SJCRH30 (cell line): Measurements from ENCODE around the gene MYO7B. TPM values are rescaled to one million over a fixed set of nuclear protein-coding genes. Genes with fewer than 3 reads are reported as not detected.

Experiments
- DNase-seq, 2 experiments: peaks; one replicate each; pipeline ENCODE4 v3.0.0-alpha.2; 2015 to 2020
- H3K27ac ChIP-seq: fragments of 250-450 bp; sonication (Bioruptor Pico); 2 replicates; pipeline ENCODE4 v1.5.1; 2020; ENCODE audit warnings: mild to moderate bottlenecking, moderate library complexity
- H3K27me3 ChIP-seq: fragments of 250-450 bp; sonication (Bioruptor Pico); 2 replicates; pipeline ENCODE4 v1.5.1; 2020; ENCODE audit warnings: mild to moderate bottlenecking, moderate library complexity
- H3K36me3 ChIP-seq: fragments of 250-450 bp; sonication (Bioruptor Pico); 2 replicates; pipeline ENCODE4 v1.5.1; 2020; ENCODE audit warnings: mild to moderate bottlenecking, moderate library complexity
- H3K4me1 ChIP-seq: fragments of 250-450 bp; sonication (Bioruptor Pico); 2 replicates; pipeline ENCODE4 v1.5.1; 2020; ENCODE audit warnings: mild to moderate bottlenecking, moderate library complexity
- H3K4me3 ChIP-seq: fragments of 250-450 bp; sonication (Bioruptor Pico); 2 replicates; pipeline ENCODE4 v1.5.1; 2020; ENCODE audit warnings: mild to moderate bottlenecking, moderate library complexity
- H3K9me3 ChIP-seq: fragments of 250-450 bp; sonication (Bioruptor Pico); replicated peaks from 2 replicates; pipeline ENCODE4 v1.5.1; 2020; ENCODE audit warnings: mild to moderate bottlenecking, moderate library complexity
- total RNA-seq: library from RNA; depleted of rRNA; stranded (reverse); fragments of >200 nt; shearing (Covaris generic); gene quantifications from 2 replicates; pipeline ENCODE4 v1.2.3, GENCODE V29; 2014

Gene MYO7B
- total RNA-seq, 1 experiment from 2014 or later: 3.7 TPM

- no peak for DNase-seq
- no peak overlapping the region for H3K27ac ChIP-seq
- H3K4me3 ChIP-seq: no peak overlapping the region
- H3K4me1 ChIP-seq: peaks cover 14% of the 10 kb centered on the region
- no peaks in the 10 kb centered on the region for H3K9me3 ChIP-seq
- no peaks in the 10 kb centered on the region for H3K36me3 ChIP-seq
- no peaks in the 10 kb centered on the region for H3K27me3 ChIP-seq
These were observed 83.7 kb downstream of the MYO7B start for GRCh38 chr2:127619203-127619590.

GRCh38 chr2:127619877-127620705, 84.6 kb downstream of the MYO7B start:
- Histone ChIP-seq H3K4me3 (no peak overlapping the region), H3K4me1 (peaks cover 5% of the 10 kb centered on the region), H3K9me3 (no peaks in the 10 kb centered on the region), H3K36me3 (no peaks in the 10 kb centered on the region), H3K27ac (no peak overlapping the region), H3K27me3 (no peaks in the 10 kb centered on the region)
- DNase-seq: peak in 1 of 2 experiments; percentile 1

- DNase-seq: no peak
- H3K27me3 ChIP-seq: no peaks in the 10 kb centered on the region
- H3K9me3 ChIP-seq: no peaks in the 10 kb centered on the region
- no peaks in the 10 kb centered on the region for H3K36me3 ChIP-seq
- no peak overlapping the region for H3K4me3 ChIP-seq
- H3K4me1 ChIP-seq: no peaks in the 10 kb centered on the region
- H3K27ac ChIP-seq: no peak overlapping the region
These were observed 85.4 kb downstream of the MYO7B start for GRCh38 chr2:127620866-127621265.

GRCh38 chr2:127621981-127622431, 86.5 kb downstream of the MYO7B start:
- DNase-seq: no peak
- H3K9me3 ChIP-seq: no peaks in the 10 kb centered on the region
- no peaks in the 10 kb centered on the region for H3K36me3 ChIP-seq
- H3K27ac ChIP-seq: no peak overlapping the region
- no peaks in the 10 kb centered on the region for H3K4me1 ChIP-seq
- H3K27me3 ChIP-seq: no peaks in the 10 kb centered on the region
- H3K4me3 ChIP-seq: no peak overlapping the region

- DNase-seq: no peak
- Histone ChIP-seq H3K27ac (no peak overlapping the region), H3K4me1 (no peaks in the 10 kb centered on the region)
These were observed 87.3 kb downstream of the MYO7B start for GRCh38 chr2:127622561-127623387.

GRCh38 chr2:127623388-127624319, 88.2 kb downstream of the MYO7B start:
- no peak overlapping the region for H3K27ac ChIP-seq
- H3K4me1 ChIP-seq: no peaks in the 10 kb centered on the region
- H3K27me3 ChIP-seq: no peaks in the 10 kb centered on the region
- H3K36me3 ChIP-seq: no peaks in the 10 kb centered on the region
- H3K9me3 ChIP-seq: no peaks in the 10 kb centered on the region
- DNase-seq: no peak
- H3K4me3 ChIP-seq: no peak overlapping the region

More at GRCh38 chr2:127622561-127623387, 87.3 kb downstream of the MYO7B start:
- H3K36me3 ChIP-seq: no peaks in the 10 kb centered on the region
- H3K4me3 ChIP-seq: no peak overlapping the region
- H3K9me3 ChIP-seq: no peaks in the 10 kb centered on the region
- H3K27me3 ChIP-seq: no peaks in the 10 kb centered on the region

GRCh38 chr2:127624320-127624755, 88.9 kb downstream of the MYO7B start:
- no peak overlapping the region for H3K4me3 ChIP-seq
- no peaks in the 10 kb centered on the region for H3K27me3 ChIP-seq
- H3K9me3 ChIP-seq: no peaks in the 10 kb centered on the region
- no peak for DNase-seq
- H3K36me3 ChIP-seq: no peaks in the 10 kb centered on the region
- H3K4me1 ChIP-seq: no peaks in the 10 kb centered on the region
- H3K27ac ChIP-seq: no peak overlapping the region

GRCh38 chr2:127624756-127625571, 89.5 kb downstream of the MYO7B start:
- H3K36me3 ChIP-seq: no peaks in the 10 kb centered on the region
- H3K27ac ChIP-seq: no peak overlapping the region
- no peak for DNase-seq
- H3K9me3 ChIP-seq: no peaks in the 10 kb centered on the region
- H3K4me3 ChIP-seq: no peak overlapping the region
- H3K4me1 ChIP-seq: no peaks in the 10 kb centered on the region
- no peaks in the 10 kb centered on the region for H3K27me3 ChIP-seq

GRCh38 chr2:127625572-127625951, 90.1 kb downstream of the MYO7B start:
- no peak overlapping the region for H3K27ac ChIP-seq
- H3K36me3 ChIP-seq: no peaks in the 10 kb centered on the region
- H3K9me3 ChIP-seq: no peaks in the 10 kb centered on the region
- no peaks in the 10 kb centered on the region for H3K4me1 ChIP-seq
- H3K4me3 ChIP-seq: no peak overlapping the region
- no peaks in the 10 kb centered on the region for H3K27me3 ChIP-seq
- no peak for DNase-seq

- Histone ChIP-seq H3K9me3 (no peaks in the 10 kb centered on the region), H3K27me3 (no peaks in the 10 kb centered on the region), H3K36me3 (no peaks in the 10 kb centered on the region), H3K27ac (no peak overlapping the region), H3K4me3 (no peak overlapping the region), H3K4me1 (no peaks in the 10 kb centered on the region)
- DNase-seq: no peak
These were observed 90.7 kb downstream of the MYO7B start for GRCh38 chr2:127626175-127626574.

- Histone ChIP-seq H3K27me3 (no peaks in the 10 kb centered on the region), H3K27ac (no peak overlapping the region), H3K36me3 (no peaks in the 10 kb centered on the region), H3K9me3 (no peaks in the 10 kb centered on the region), H3K4me1 (no peaks in the 10 kb centered on the region), H3K4me3 (no peak overlapping the region)
- DNase-seq: no peak
These were observed 91.6 kb downstream of the MYO7B start for GRCh38 chr2:127626917-127627739.

GRCh38 chr2:127627740-127628571, 92.5 kb downstream of the MYO7B start:
- DNase-seq: no peak
- no peaks in the 10 kb centered on the region for H3K9me3 ChIP-seq
- H3K4me1 ChIP-seq: no peaks in the 10 kb centered on the region

More at GRCh38 chr2:127627740-127628571, 92.5 kb downstream of the MYO7B start:
- Histone ChIP-seq H3K27me3 (no peaks in the 10 kb centered on the region), H3K36me3 (no peaks in the 10 kb centered on the region), H3K4me3 (no peak overlapping the region), H3K27ac (no peak overlapping the region)
